Panc1 (cell line): Measurements from ENCODE around the gene LRRC3C. TPM values are rescaled to one million over a fixed set of nuclear protein-coding genes. Genes with fewer than 3 reads are reported as not detected.

Experiments
- ATAC-seq: fragments of 200-7000 bp; cut with Tn5 transposase; 2 replicates; pipeline ENCODE4 v1.9.1; 2020; ENCODE audit warnings: mild to moderate bottlenecking, moderate library complexity
- BruUV-seq: library from RNA; stranded (reverse); fragments of 400-500 nt; replicated peaks from 2 replicates; lab custom pipeline; 2021; lab: Mats Ljungman, UMichigan
- CTCF ChIA-PET: fragments of 300-600 bp; sonication (Branson Sonifier 250); formaldehyde crosslinking; loops from one replicate; lab custom pipeline; 2022; ENCODE audit warnings: antibody characterized with exemption; lab: Charles Lee
- POLR2A ChIA-PET: fragments of 300-600 bp; sonication (Branson Sonifier 250); formaldehyde crosslinking; loops from one replicate; lab custom pipeline; 2022; ENCODE audit warnings: antibody characterized with exemption; lab: Charles Lee
- DNase-seq: peaks from one replicate; pipeline ENCODE4 v3.0.0-alpha.2; 2010; ENCODE audit warnings: low read depth, low spot score
- H3K27ac ChIP-seq: 2 replicates; pipeline ENCODE4 v1.5.1; 2011; ENCODE audit warnings: mild to moderate bottlenecking, low read length, inconsistent platforms
- H3K27me3 ChIP-seq: fragments of 200-500 bp; sonication (Bioruptor generic); 2 replicates; pipeline ENCODE4 v1.6.0; 2014; ENCODE audit warnings: low read length, inconsistent platforms; ENCODE audit not compliant: control insufficient read depth, insufficient read depth
- H3K36me3 ChIP-seq: fragments of 200-500 bp; sonication (Bioruptor generic); 2 replicates; pipeline ENCODE4 v1.5.1; 2014; ENCODE audit warnings: inconsistent platforms, mild to moderate bottlenecking, low read length, moderate library complexity; ENCODE audit not compliant: control insufficient read depth, insufficient read depth
- H3K4me1 ChIP-seq: 2 replicates; pipeline ENCODE4 v1.5.1; 2011; ENCODE audit warnings: inconsistent platforms, mild to moderate bottlenecking, low read length, moderate library complexity; ENCODE audit not compliant: control insufficient read depth, insufficient read depth
- H3K4me3 ChIP-seq, 2 experiments: 2 replicates each; pipeline ENCODE4 v1.5.1; 2011 to 2012; ENCODE audit warnings: low read depth in 2 of 2, low read length in 2 of 2, mild to moderate bottlenecking in 2 of 2, inconsistent platforms in 1 of 2, moderate library complexity in 1 of 2
- H3K9me3 ChIP-seq: fragments of 200-500 bp; sonication (Bioruptor generic); 2 replicates; pipeline ENCODE4 v1.5.1; 2014; ENCODE audit warnings: low read depth, mild to moderate bottlenecking, inconsistent platforms, low read length, moderate library complexity; ENCODE audit not compliant: control insufficient read depth, insufficient read depth
- POLR2AphosphoS5 ChIP-seq: IDR thresholded peaks from 2 replicates; pipeline ENCODE4 v1.6.1; 2012; ENCODE audit warnings: mild to moderate bottlenecking, low read depth, low read length, moderate library complexity
- REST ChIP-seq, 2 experiments: IDR thresholded peaks; 2 replicates each; pipeline ENCODE4 v1.6.1; 2011 to 2012; ENCODE audit warnings: low read depth in 2 of 2, control low read depth in 1 of 2, low read length in 1 of 2, mild to moderate bottlenecking in 1 of 2, moderate library complexity in 1 of 2; ENCODE audit not compliant: insufficient read depth in 1 of 2
- SIN3A ChIP-seq: IDR thresholded peaks from 2 replicates; pipeline ENCODE4 v1.6.1; 2012; ENCODE audit warnings: low read depth, mild to moderate bottlenecking, low read length, moderate library complexity, borderline replicate concordance; ENCODE audit not compliant: insufficient read depth
- TCF7L2 ChIP-seq: IDR thresholded peaks from 2 replicates; pipeline ENCODE4 v1.6.1; 2011; ENCODE audit warnings: mild to moderate bottlenecking, low read depth, low read length, inconsistent platforms
- in situ Hi-C: cut with HindIII; loops from 2 replicates; pipeline ENCODE4 v1.10.0; 2016; ENCODE audit warnings: low sequenced_read_pairs, low pct_unique_long_range_greater_than_20kb
- intact Hi-C: fragments of 100-400 bp; cut with micrococcal nuclease; formaldehyde crosslinking; loops from one replicate; pipeline ENCODE4 v1.10.0; 2022; ENCODE audit not compliant: unreplicated experiment
- total RNA-seq: library from RNA; stranded (reverse); gene quantifications from one replicate; pipeline ENCODE4 v1.2.1, GENCODE V29; 2021; ENCODE audit not compliant: unreplicated experiment
- TF ChIP-seq, protein P1 (sequence below): fragments of 450-650 bp; IDR thresholded peaks from 2 replicates; pipeline ENCODE4 v1.5.1; 2017; ENCODE audit warnings: mild to moderate bottlenecking

LRRC3C gene
- total RNA-seq, 1 experiment from 2014 or later, result not detected

DNA sequence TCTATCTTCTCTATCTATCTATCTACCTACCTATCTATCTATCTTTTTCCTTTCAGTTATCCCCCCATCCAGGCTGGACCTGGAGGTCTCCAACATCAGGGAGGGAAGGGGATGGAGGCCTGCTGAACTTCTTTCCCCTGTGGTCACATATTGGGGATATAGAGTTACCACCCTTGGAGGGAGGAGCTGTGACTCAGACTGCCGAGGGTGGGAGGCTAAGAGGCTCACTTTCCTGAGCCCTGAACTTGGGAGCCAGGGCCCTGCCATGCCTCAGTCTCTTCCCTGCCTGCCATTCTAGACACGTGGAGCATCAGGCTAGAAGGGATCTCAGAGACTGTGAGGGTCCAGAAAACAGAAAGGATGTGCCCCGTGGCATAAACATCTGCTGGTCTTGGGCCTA is 8.4 kb downstream of the LRRC3C start:
- POLR2A ChIA-PET, result no interaction called here
- CTCF ChIA-PET, result no interaction called here
- in situ Hi-C loops (no loop called here), intact Hi-C loops (no loop called here)
- no peak overlapping the region for H3K4me3 ChIP-seq
- no TSS peak for BruUV-seq
- H3K9me3 ChIP-seq, result no peaks in the 10 kb centered on the region
- ATAC-seq (0 out of 2 replicates have a peak, but pooled peaks have one; percentile 20), DNase-seq (no peak)
- no peaks in the 10 kb centered on the region for H3K27me3 ChIP-seq
- H3K27ac ChIP-seq, result no peak overlapping the region
- TF ChIP-seq TCF7L2 (no peak), SIN3A (no peak), REST (IDR thresholded peaks at IDR 0.05; ENCODE audit: insufficient read depth in 1 of 2, low read depth in 2 of 2, low read length in 1 of 2) (no peak), POLR2AphosphoS5 (no peak)
- TF ChIP-seq, protein P1, sequence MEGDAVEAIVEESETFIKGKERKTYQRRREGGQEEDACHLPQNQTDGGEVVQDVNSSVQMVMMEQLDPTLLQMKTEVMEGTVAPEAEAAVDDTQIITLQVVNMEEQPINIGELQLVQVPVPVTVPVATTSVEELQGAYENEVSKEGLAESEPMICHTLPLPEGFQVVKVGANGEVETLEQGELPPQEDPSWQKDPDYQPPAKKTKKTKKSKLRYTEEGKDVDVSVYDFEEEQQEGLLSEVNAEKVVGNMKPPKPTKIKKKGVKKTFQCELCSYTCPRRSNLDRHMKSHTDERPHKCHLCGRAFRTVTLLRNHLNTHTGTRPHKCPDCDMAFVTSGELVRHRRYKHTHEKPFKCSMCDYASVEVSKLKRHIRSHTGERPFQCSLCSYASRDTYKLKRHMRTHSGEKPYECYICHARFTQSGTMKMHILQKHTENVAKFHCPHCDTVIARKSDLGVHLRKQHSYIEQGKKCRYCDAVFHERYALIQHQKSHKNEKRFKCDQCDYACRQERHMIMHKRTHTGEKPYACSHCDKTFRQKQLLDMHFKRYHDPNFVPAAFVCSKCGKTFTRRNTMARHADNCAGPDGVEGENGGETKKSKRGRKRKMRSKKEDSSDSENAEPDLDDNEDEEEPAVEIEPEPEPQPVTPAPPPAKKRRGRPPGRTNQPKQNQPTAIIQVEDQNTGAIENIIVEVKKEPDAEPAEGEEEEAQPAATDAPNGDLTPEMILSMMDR, result no peak
- H3K4me1 ChIP-seq, result no peaks in the 10 kb centered on the region
- H3K36me3 ChIP-seq, result no peaks in the 10 kb centered on the region

DNA sequence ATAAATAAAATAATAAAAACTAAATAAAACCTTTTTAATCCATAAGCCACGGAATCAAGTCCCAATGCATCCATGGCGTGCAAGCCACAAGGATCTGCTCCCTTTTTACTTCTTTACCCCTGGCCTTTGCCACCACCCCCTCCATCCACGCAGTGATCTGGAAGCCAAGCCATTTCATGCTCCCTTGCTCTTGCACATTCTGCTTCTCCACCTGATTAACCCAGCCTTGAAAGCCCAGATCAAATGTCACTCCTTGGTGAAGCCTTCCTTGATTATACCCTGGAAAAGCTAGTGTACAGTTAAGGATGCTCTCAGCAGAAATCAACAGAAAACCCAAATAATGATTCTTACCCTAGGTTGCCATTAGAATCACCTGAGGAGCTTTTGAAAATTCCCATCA is 9.9 kb downstream of the LRRC3C start:
- H3K27me3 ChIP-seq, result no peaks in the 10 kb centered on the region
- intact Hi-C loops (no loop called here), in situ Hi-C loops (no loop called here)
- TF ChIP-seq SIN3A (no peak), REST (IDR thresholded peaks at IDR 0.05; ENCODE audit: insufficient read depth in 1 of 2, low read depth in 2 of 2, low read length in 1 of 2) (no peak), TCF7L2 (no peak), POLR2AphosphoS5 (no peak)
- TF ChIP-seq, protein P1, result no peak
- H3K27ac ChIP-seq, result no peak overlapping the region
- no peaks in the 10 kb centered on the region for H3K9me3 ChIP-seq
- H3K4me3 ChIP-seq, result no peak overlapping the region
- POLR2A ChIA-PET, result no interaction called here
- ATAC-seq (no peak), DNase-seq (no peak)
- no peaks in the 10 kb centered on the region for H3K4me1 ChIP-seq
- CTCF ChIA-PET, result interaction anchor here (0.6 kb wide), 1 partner anchor 13 kb away, joined by 3 read pairs; no protein-coding TSS in a partner anchor
- H3K36me3 ChIP-seq, result no peaks in the 10 kb centered on the region
- no TSS peak for BruUV-seq
